SK-N-SH treated with all-trans-retinoic acid at 6 μM for 48 hours (cell line): ENCODE measurements around the gene SNRNP48.

Experiments used
- ATAC-seq: fragments of 200-7000 bp; cut with Tn5 transposase; 3 replicates; pipeline ENCODE4 v1.9.1; 2020; ENCODE audit warnings: mild to moderate bottlenecking, moderate library complexity
- ARNTL ChIP-seq: fragments of 450-650 bp; formaldehyde crosslinking; IDR thresholded peaks from 2 replicates; pipeline ENCODE4 v1.5.0; 2020; ENCODE audit warnings: low read depth, mild to moderate bottlenecking, moderate library complexity, borderline replicate concordance
- BACH2 ChIP-seq: fragments of 250-450 bp; sonication (Bioruptor Pico); IDR thresholded peaks from 2 replicates; pipeline ENCODE4 v1.9.0; 2021; ENCODE audit warnings: mild to moderate bottlenecking, borderline replicate concordance
- CSDC2 ChIP-seq: fragments of 250-450 bp; sonication (Bioruptor Pico); IDR thresholded peaks from 2 replicates; pipeline ENCODE4 v1.5.0; 2020; ENCODE audit warnings: mild to moderate bottlenecking, moderate library complexity
- CSRNP3 ChIP-seq: fragments of 250-450 bp; sonication (Bioruptor Pico); IDR thresholded peaks from 2 replicates; pipeline ENCODE4 v1.5.1; 2021; ENCODE audit warnings: mild to moderate bottlenecking, moderate library complexity
- ESRRG ChIP-seq: fragments of 250-450 bp; sonication (Bioruptor Pico); IDR thresholded peaks from 2 replicates; pipeline ENCODE4 v1.6.1; 2021; ENCODE audit warnings: mild to moderate bottlenecking
- GLIS3 ChIP-seq: fragments of 250-450 bp; sonication (Bioruptor Pico); IDR thresholded peaks from 2 replicates; pipeline ENCODE4 v1.5.0; 2020; ENCODE audit warnings: mild to moderate bottlenecking, moderate library complexity
- OSR1 ChIP-seq: fragments of 250-450 bp; sonication (Bioruptor Pico); IDR thresholded peaks from 2 replicates; pipeline ENCODE4 v1.8.0; 2022; ENCODE audit warnings: moderate library complexity, mild to moderate bottlenecking, inconsistent platforms
- PPARA ChIP-seq: fragments of 250-450 bp; sonication (Bioruptor Pico); IDR thresholded peaks from 2 replicates; pipeline ENCODE4 v1.5.0; 2020; ENCODE audit warnings: mild to moderate bottlenecking, borderline replicate concordance
- RARB ChIP-seq: fragments of 250-450 bp; sonication (Bioruptor Pico); IDR thresholded peaks from 2 replicates; pipeline ENCODE4 v1.8.0; 2021; ENCODE audit warnings: mild to moderate bottlenecking, moderate library complexity
- SNAI2 ChIP-seq: fragments of 250-450 bp; sonication (Bioruptor Pico); IDR thresholded peaks from 2 replicates; pipeline ENCODE4 v1.5.0; 2020; ENCODE audit warnings: mild to moderate bottlenecking, moderate library complexity
- TCF4 ChIP-seq: fragments of 250-450 bp; sonication (Bioruptor Pico); IDR thresholded peaks from 2 replicates; pipeline ENCODE4 v1.8.0; 2021; ENCODE audit warnings: mild to moderate bottlenecking, moderate library complexity, borderline replicate concordance
- TOX ChIP-seq: fragments of 250-450 bp; sonication (Bioruptor Pico); IDR thresholded peaks from 2 replicates; pipeline ENCODE4 v1.8.0; 2021; ENCODE audit warnings: mild to moderate bottlenecking, moderate library complexity, borderline replicate concordance
- ZC3H10 ChIP-seq: fragments of 250-450 bp; sonication (Bioruptor Pico); IDR thresholded peaks from 2 replicates; pipeline ENCODE4 v1.5.1; 2021; ENCODE audit warnings: mild to moderate bottlenecking, moderate library complexity
- ZFP3 ChIP-seq: fragments of 250-450 bp; sonication (Bioruptor Pico); IDR thresholded peaks from 2 replicates; pipeline ENCODE4 v1.5.0; 2020; ENCODE audit warnings: mild to moderate bottlenecking, moderate library complexity
- ZFP30 ChIP-seq: fragments of 450-650 bp; formaldehyde crosslinking; IDR thresholded peaks from 2 replicates; pipeline ENCODE4 v1.5.0; 2022; ENCODE audit warnings: mild to moderate bottlenecking, moderate library complexity
- ZNF565 ChIP-seq: fragments of 450-650 bp; formaldehyde crosslinking; conservative IDR thresholded peaks from 2 replicates; pipeline ENCODE4 v1.5.0; 2020; ENCODE audit warnings: low read depth, mild to moderate bottlenecking, moderate library complexity
- ZNF8 ChIP-seq: fragments of 450-650 bp; formaldehyde crosslinking; IDR thresholded peaks from 2 replicates; pipeline ENCODE4 v1.5.0; 2020; ENCODE audit warnings: mild to moderate bottlenecking, moderate library complexity
- TF ChIP-seq, protein P1 (sequence below): fragments of 250-450 bp; sonication (Bioruptor Pico); IDR thresholded peaks from 2 replicates; pipeline ENCODE4 v1.8.0; 2020; ENCODE audit warnings: mild to moderate bottlenecking, moderate library complexity, borderline replicate concordance
- TF ChIP-seq, protein P2 (sequence below): fragments of 250-450 bp; sonication (Bioruptor Pico); IDR thresholded peaks from 2 replicates; pipeline ENCODE4 v1.5.0; 2020; ENCODE audit warnings: mild to moderate bottlenecking, moderate library complexity

SNRNP48 gene

GRCh38 chr6:7578516-7578915 is 11.5 kb upstream of the SNRNP48 start:
- TF ChIP-seq ZNF8 (CRISPR knock-in tag) (no peak), GLIS3 (no peak), CSDC2 (CRISPR knock-in tag) (no peak), OSR1 (no peak), ZNF565 (no peak), PPARA (no peak), TCF4 (CRISPR knock-in tag) (no peak), ARNTL (CRISPR knock-in tag) (no peak), ZFP30 (CRISPR knock-in tag) (no peak)
- TF ChIP-seq, all 23 proteins: peak for 0
- no peak for ATAC-seq

DNA sequence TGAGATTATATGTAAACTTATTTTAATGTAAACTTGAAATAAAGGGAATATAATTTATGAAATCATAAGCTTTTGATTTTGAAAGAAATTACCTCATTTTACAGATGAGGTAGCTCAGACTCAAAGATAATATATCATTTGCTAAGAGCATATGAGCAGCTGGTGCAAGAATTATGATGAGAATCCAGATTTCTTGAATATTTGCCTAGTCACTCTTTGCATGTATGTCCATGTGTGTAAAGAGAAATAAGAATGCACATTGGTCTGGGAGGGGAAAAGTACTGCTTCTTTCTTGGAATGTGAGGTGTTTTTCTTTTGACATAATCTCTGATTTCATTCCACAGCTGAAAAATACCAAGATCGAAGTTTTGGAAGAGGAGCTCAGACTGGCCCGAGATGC is 11.1 kb upstream of the SNRNP48 start:
- TF ChIP-seq PPARA, result no peak
- no peak for TF ChIP-seq BACH2 (CRISPR knock-in tag)
- TF ChIP-seq ZFP30 (CRISPR knock-in tag), result no peak
- TF ChIP-seq, protein P1, sequence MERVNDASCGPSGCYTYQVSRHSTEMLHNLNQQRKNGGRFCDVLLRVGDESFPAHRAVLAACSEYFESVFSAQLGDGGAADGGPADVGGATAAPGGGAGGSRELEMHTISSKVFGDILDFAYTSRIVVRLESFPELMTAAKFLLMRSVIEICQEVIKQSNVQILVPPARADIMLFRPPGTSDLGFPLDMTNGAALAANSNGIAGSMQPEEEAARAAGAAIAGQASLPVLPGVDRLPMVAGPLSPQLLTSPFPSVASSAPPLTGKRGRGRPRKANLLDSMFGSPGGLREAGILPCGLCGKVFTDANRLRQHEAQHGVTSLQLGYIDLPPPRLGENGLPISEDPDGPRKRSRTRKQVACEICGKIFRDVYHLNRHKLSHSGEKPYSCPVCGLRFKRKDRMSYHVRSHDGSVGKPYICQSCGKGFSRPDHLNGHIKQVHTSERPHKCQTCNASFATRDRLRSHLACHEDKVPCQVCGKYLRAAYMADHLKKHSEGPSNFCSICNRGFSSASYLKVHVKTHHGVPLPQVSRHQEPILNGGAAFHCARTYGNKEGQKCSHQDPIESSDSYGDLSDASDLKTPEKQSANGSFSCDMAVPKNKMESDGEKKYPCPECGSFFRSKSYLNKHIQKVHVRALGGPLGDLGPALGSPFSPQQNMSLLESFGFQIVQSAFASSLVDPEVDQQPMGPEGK (CRISPR knock-in tag), result no peak
- no peak for TF ChIP-seq CSRNP3
- no peak for TF ChIP-seq ESRRG (CRISPR knock-in tag)
- TF ChIP-seq ZFP3 (CRISPR knock-in tag), result no peak
- TF ChIP-seq, protein P2, sequence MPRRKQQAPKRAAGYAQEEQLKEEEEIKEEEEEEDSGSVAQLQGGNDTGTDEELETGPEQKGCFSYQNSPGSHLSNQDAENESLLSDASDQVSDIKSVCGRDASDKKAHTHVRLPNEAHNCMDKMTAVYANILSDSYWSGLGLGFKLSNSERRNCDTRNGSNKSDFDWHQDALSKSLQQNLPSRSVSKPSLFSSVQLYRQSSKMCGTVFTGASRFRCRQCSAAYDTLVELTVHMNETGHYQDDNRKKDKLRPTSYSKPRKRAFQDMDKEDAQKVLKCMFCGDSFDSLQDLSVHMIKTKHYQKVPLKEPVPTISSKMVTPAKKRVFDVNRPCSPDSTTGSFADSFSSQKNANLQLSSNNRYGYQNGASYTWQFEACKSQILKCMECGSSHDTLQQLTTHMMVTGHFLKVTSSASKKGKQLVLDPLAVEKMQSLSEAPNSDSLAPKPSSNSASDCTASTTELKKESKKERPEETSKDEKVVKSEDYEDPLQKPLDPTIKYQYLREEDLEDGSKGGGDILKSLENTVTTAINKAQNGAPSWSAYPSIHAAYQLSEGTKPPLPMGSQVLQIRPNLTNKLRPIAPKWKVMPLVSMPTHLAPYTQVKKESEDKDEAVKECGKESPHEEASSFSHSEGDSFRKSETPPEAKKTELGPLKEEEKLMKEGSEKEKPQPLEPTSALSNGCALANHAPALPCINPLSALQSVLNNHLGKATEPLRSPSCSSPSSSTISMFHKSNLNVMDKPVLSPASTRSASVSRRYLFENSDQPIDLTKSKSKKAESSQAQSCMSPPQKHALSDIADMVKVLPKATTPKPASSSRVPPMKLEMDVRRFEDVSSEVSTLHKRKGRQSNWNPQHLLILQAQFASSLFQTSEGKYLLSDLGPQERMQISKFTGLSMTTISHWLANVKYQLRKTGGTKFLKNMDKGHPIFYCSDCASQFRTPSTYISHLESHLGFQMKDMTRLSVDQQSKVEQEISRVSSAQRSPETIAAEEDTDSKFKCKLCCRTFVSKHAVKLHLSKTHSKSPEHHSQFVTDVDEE (CRISPR knock-in tag), result no peak
- no peak for TF ChIP-seq SNAI2 (CRISPR knock-in tag)
- TF ChIP-seq ZC3H10 (CRISPR knock-in tag), result no peak
- no peak for TF ChIP-seq RARB (CRISPR knock-in tag)
- TF ChIP-seq OSR1, result no peak
- no peak for TF ChIP-seq ZNF8 (CRISPR knock-in tag)
- no peak for ATAC-seq

DNA sequence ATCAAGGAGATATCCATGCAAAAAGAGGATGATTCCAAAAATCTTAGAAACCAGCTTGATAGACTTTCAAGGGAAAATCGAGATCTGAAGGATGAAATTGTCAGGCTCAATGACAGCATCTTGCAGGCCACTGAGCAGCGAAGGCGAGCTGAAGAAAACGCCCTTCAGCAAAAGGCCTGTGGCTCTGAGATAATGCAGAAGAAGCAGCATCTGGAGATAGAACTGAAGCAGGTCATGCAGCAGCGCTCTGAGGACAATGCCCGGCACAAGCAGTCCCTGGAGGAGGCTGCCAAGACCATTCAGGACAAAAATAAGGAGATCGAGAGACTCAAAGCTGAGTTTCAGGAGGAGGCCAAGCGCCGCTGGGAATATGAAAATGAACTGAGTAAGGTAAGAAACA is 10.1 kb upstream of the SNRNP48 start:
- ATAC-seq, result no peak
- TF ChIP-seq ZNF8 (CRISPR knock-in tag) (no peak), ARNTL (CRISPR knock-in tag) (no peak), CSRNP3 (no peak), TOX (CRISPR knock-in tag) (no peak), CSDC2 (CRISPR knock-in tag) (no peak), GLIS3 (no peak)
- TF ChIP-seq, protein P2 (CRISPR knock-in tag), result no peak
